OCI-LY3 (cell line): ENCODE measurements around the gene ATIC.

ENCODE experiments used
- H2AFZ ChIP-seq: fragments of 200-600, 300-600 bp; shearing (Covaris generic); 2 replicates; pipeline ENCODE4 v1.6.0; 2014; ENCODE audit warnings: antibody characterized with exemption, low read depth, low read length
- H3K27ac ChIP-seq: fragments of 200-600, 300-600 bp; sonication (generic); 2 replicates; pipeline ENCODE4 v1.5.1; 2014; ENCODE audit warnings: mild to moderate bottlenecking, low read length, moderate library complexity, mixed read lengths
- H3K27me3 ChIP-seq: fragments of 200-600, 300-600 bp; sonication (generic); 2 replicates; pipeline ENCODE4 v1.6.1; 2014; ENCODE audit warnings: low read depth, low read length, mixed read lengths
- H3K36me3 ChIP-seq: fragments of 200-600, 300-600 bp; sonication (generic); replicated peaks from 2 replicates; pipeline ENCODE3; 2014; ENCODE audit warnings: low read depth, low read length, mixed read lengths
- H3K4me1 ChIP-seq: fragments of 300-600, 200-600 bp; sonication (generic); 2 replicates; pipeline ENCODE4 v1.6.1; 2014; ENCODE audit warnings: low read length, mixed read lengths
- H3K4me2 ChIP-seq: fragments of 200-600, 300-600 bp; sonication (generic); 2 replicates; pipeline ENCODE4 v1.6.1; 2014; ENCODE audit warnings: low read length, mixed read lengths
- H3K4me3 ChIP-seq: fragments of 300-600, 200-600 bp; sonication (generic); 2 replicates; pipeline ENCODE4 v1.5.1; 2014; ENCODE audit warnings: antibody characterized with exemption, mild to moderate bottlenecking, low read length, moderate library complexity
- H3K79me2 ChIP-seq: fragments of 300-600, 200-600 bp; shearing (Covaris generic); 2 replicates; pipeline ENCODE4 v1.6.1; 2014; ENCODE audit warnings: mild to moderate bottlenecking, low read length, mixed read lengths
- H3K9ac ChIP-seq: fragments of 300-600, 200-600 bp; shearing (Covaris generic); 2 replicates; pipeline ENCODE4 v1.6.0; 2014; ENCODE audit warnings: mild to moderate bottlenecking, low read length, moderate library complexity
- H3K9me3 ChIP-seq: fragments of 200-600, 300-600 bp; shearing (Covaris generic); 2 replicates; pipeline ENCODE4 v1.6.1; 2014; ENCODE audit warnings: low read length, mixed read lengths; ENCODE audit not compliant: insufficient read depth
- H4K20me1 ChIP-seq: fragments of 200-600, 300-600 bp; sonication (generic); 2 replicates; pipeline ENCODE4 v1.6.1; 2016; ENCODE audit warnings: low read length, mixed read lengths; ENCODE audit not compliant: insufficient read depth
- EZH2phosphoT487 ChIP-seq: fragments of 200-600 bp; shearing (Covaris generic); IDR thresholded peaks from 2 replicates; pipeline ENCODE4 v1.6.1; 2018; ENCODE audit warnings: antibody characterized with exemption, mixed run types, low read depth
- TF ChIP-seq, protein P1 (sequence below): fragments of 200-600, 300-600 bp; sonication (generic); IDR thresholded peaks from 2 replicates; pipeline ENCODE4 v1.5.1; 2014; ENCODE audit warnings: antibody characterized with exemption, low read length, low read depth

ATIC gene

DNA sequence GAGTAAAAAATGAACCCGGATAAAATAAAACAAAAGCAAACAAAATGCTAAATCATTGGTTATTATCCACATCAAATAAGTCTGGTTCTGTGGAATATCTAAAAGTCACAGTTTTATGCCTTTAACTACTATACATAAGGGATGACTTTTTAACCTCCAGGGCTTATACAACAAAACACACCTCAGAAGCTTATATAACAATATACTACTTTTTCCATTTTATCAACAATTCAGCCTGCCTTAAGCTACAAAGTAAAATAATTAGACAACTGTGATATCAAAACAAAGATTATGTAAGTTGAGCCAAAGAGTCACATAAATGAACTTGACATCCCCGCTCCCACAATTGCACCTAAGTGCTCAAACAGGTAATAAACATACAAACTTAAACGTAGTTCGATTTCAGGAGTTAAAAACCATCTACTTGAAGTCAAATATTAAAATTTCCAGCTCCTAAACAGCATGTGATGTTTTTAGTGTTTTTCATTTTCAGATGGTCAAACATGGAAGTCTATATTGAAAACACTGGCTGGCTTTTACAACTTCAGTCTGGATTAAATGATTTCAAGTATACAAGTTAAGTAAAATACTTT is 54.7 kb downstream of the ATIC start:
- TF ChIP-seq, protein P1, sequence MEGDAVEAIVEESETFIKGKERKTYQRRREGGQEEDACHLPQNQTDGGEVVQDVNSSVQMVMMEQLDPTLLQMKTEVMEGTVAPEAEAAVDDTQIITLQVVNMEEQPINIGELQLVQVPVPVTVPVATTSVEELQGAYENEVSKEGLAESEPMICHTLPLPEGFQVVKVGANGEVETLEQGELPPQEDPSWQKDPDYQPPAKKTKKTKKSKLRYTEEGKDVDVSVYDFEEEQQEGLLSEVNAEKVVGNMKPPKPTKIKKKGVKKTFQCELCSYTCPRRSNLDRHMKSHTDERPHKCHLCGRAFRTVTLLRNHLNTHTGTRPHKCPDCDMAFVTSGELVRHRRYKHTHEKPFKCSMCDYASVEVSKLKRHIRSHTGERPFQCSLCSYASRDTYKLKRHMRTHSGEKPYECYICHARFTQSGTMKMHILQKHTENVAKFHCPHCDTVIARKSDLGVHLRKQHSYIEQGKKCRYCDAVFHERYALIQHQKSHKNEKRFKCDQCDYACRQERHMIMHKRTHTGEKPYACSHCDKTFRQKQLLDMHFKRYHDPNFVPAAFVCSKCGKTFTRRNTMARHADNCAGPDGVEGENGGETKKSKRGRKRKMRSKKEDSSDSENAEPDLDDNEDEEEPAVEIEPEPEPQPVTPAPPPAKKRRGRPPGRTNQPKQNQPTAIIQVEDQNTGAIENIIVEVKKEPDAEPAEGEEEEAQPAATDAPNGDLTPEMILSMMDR = no peak
- no peak for TF ChIP-seq EZH2phosphoT487
- Histone ChIP-seq H2AFZ (no peak overlapping the region), H3K4me3 (no peak overlapping the region), H3K9me3 (no peaks in the 10 kb centered on the region), H3K79me2 (no peaks in the 10 kb centered on the region), H3K27me3 (no peaks in the 10 kb centered on the region), H3K36me3 (peaks cover 15% of the 10 kb centered on the region), H3K4me1 (peaks cover 11% of the 10 kb centered on the region), H3K9ac (no peak overlapping the region), H3K4me2 (no peak overlapping the region), H4K20me1 (no peaks in the 10 kb centered on the region), H3K27ac (no peak overlapping the region)

DNA sequence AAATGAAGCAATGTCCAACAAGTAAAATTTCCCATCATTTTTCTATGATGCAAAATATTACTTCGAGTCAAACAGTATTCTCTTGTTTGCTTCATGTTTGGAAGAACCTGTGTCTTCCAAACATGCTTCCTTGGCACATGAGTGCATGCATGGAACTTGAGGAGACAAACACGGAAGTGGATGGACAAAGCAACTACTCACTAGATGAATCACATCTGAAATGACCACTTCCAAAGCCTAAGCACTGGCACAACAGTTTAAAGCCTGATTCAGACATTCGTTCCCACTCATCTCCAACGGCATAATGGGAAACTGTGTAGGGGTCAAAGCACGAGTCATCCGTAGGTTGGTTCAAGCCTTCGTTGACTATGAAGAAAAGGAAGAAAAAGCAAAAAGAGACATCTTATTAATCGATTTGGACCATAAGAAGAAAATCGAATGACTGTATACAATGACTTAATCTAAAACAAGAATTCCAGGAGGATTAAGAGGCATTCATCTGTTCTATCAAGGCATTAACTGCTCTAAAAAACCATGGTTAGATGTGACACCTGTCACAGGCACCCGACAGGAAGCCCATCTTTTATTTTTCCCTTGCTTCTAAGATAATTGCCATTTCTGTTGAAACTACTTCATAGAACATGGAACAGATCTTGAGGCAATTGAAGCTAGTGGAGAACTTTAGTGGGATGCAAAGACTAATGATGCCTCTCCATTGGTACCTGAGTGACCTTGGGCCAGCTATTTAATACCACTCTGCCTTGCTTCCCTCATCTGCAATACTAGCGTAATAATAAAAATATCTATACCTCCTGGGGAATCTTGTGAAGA is 56.0 kb downstream of the ATIC start:
- Histone ChIP-seq H3K9me3 (no peaks in the 10 kb centered on the region), H4K20me1 (no peaks in the 10 kb centered on the region), H3K27me3 (no peaks in the 10 kb centered on the region), H3K9ac (no peak overlapping the region), H3K36me3 (peaks cover 9% of the 10 kb centered on the region), H3K4me2 (no peak overlapping the region), H3K27ac (no peak overlapping the region), H2AFZ (no peak overlapping the region), H3K4me3 (no peak overlapping the region), H3K79me2 (no peaks in the 10 kb centered on the region), H3K4me1 (peaks cover 6% of the 10 kb centered on the region)
- no peak for TF ChIP-seq EZH2phosphoT487
- TF ChIP-seq, protein P1 = no peak

DNA sequence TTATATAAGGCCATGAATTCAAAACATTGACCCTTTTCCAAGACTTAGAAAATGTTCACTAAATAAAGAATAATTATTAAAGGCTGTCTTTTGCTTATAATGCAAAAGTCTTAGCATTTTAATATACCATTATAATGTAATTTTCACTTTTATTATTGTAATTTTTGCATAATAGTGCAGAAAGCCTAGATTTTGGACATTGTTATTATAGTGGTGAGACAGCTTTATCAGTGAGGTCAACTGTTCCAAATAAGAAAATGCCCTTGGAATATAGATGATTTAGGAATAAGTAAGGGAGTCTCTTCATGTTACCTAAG is 56.6 kb downstream of the ATIC start:
- no peak overlapping the region for H2AFZ ChIP-seq
- H4K20me1 ChIP-seq = no peaks in the 10 kb centered on the region
- no peak overlapping the region for H3K4me3 ChIP-seq
- H3K27ac ChIP-seq = no peak overlapping the region
- no peaks in the 10 kb centered on the region for H3K27me3 ChIP-seq
- no peak overlapping the region for H3K9ac ChIP-seq
- H3K36me3 ChIP-seq = peaks cover 5% of the 10 kb centered on the region
- H3K9me3 ChIP-seq = no peaks in the 10 kb centered on the region
- H3K79me2 ChIP-seq = no peaks in the 10 kb centered on the region
- no peak overlapping the region for H3K4me2 ChIP-seq
- TF ChIP-seq, protein P1 = no peak
- TF ChIP-seq EZH2phosphoT487 = no peak
- H3K4me1 ChIP-seq = peaks cover under 1% of the 10 kb centered on the region; the same call in 1 of the 2 replicates

DNA sequence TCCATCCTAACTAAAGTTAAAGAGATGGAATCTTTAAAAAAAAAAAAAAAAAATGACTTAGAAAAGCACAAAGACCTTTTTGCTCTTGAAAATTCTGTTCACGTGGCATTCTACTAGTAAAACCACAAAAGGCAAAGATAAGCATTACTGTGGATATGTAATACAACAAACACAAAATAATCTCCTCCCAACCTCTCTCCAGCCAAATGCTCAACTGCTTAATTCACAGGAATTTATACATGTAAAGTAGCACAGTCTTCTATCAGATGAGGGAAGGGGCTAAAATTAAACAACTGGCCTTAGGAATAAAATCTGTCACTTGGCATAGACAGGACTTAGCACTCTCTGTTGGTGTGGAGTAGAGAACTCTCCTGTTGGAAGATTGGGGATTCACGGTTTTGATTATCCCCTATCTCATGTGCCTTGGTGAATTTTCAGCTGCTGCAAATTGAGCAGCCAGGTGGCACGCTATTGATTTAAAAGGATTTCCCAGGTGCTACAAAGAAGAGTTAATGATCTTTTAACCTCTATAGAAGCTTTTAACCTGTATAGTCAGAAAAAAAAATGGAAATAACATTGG is 57.4 kb downstream of the ATIC start:
- H3K27ac ChIP-seq = no peak overlapping the region
- no peaks in the 10 kb centered on the region; the same call in 1 of the 2 replicates for H3K4me1 ChIP-seq
- H3K4me2 ChIP-seq = no peak overlapping the region
- H3K27me3 ChIP-seq = no peaks in the 10 kb centered on the region
- H3K4me3 ChIP-seq = no peak overlapping the region
- no peak for TF ChIP-seq EZH2phosphoT487
- TF ChIP-seq, protein P1 = no peak
- no peak overlapping the region for H2AFZ ChIP-seq
- H4K20me1 ChIP-seq = no peaks in the 10 kb centered on the region
- H3K9ac ChIP-seq = no peak overlapping the region
- H3K9me3 ChIP-seq = no peaks in the 10 kb centered on the region
- H3K79me2 ChIP-seq = no peaks in the 10 kb centered on the region
- H3K36me3 ChIP-seq = peaks cover 6% of the 10 kb centered on the region
